PC-9 (cell line): ENCODE results near the gene RADIL. TPM values are rescaled to one million over a fixed set of nuclear protein-coding genes. Genes with fewer than 3 reads are reported as not detected.
"Not testable (repeated sequence)": the region's sequence is repeated elsewhere in the genome, so short reads cannot be mapped to it uniquely, and the experiment has no call there.

ENCODE experiments used
- BruUV-seq: library from RNA; stranded (reverse); fragments of 400-500 nt; replicated peaks from 2 replicates; lab custom pipeline; 2021; lab: Mats Ljungman, UMichigan
- CTCF ChIA-PET: fragments of 300-600 bp; sonication (Branson Sonifier 250); formaldehyde crosslinking; loops from one replicate; lab custom pipeline; 2022; ENCODE audit warnings: antibody characterized with exemption; lab: Charles Lee
- POLR2A ChIA-PET: fragments of 300-600 bp; sonication (Branson Sonifier 250); formaldehyde crosslinking; loops from one replicate; lab custom pipeline; 2022; ENCODE audit warnings: antibody characterized with exemption; ENCODE audit not compliant: unreplicated experiment; lab: Charles Lee
- DNase-seq, 2 experiments: peaks; one replicate each; pipeline versions ENCODE4 v3.0.0 to v3.0.0-alpha.2; 2015 to 2022; ENCODE audit warnings: mixed read lengths in 1 of 2
- H2AFZ ChIP-seq: fragments of 200-600 bp; sonication (generic); 2 replicates; pipeline ENCODE4 v1.8.1; 2017; ENCODE audit warnings: antibody characterized with exemption
- H3F3A ChIP-seq: fragments of 200-600 bp; sonication (generic); 2 replicates; pipeline ENCODE4 v1.8.1; 2017; ENCODE audit warnings: antibody characterized with exemption, mild to moderate bottlenecking, low read depth; ENCODE audit not compliant: insufficient read depth
- H3K27ac ChIP-seq: fragments of 200-600 bp; sonication (generic); 2 replicates; pipeline ENCODE4 v1.6.1; 2016; ENCODE audit warnings: mixed run types
- H3K27me3 ChIP-seq: fragments of 200-600 bp; sonication (generic); 2 replicates; pipeline ENCODE4 v1.6.1; 2016; ENCODE audit warnings: low read depth, mixed run types; ENCODE audit not compliant: insufficient read depth
- H3K36me3 ChIP-seq: fragments of 200-600 bp; sonication (generic); 2 replicates; pipeline ENCODE4 v1.6.1; 2016; ENCODE audit warnings: low read depth, mixed run types
- H3K4me1 ChIP-seq: fragments of 200-600 bp; sonication (generic); replicated peaks from 2 replicates; pipeline ENCODE4 v1.6.1; 2016; ENCODE audit warnings: mixed run types; ENCODE audit not compliant: insufficient read depth
- H3K4me2 ChIP-seq: fragments of 200-600 bp; sonication (generic); 2 replicates; pipeline ENCODE4 v1.6.1; 2017; ENCODE audit warnings: mixed run types
- H3K4me3 ChIP-seq: fragments of 200-600 bp; sonication (generic); 2 replicates; pipeline ENCODE4 v1.6.1; 2016; ENCODE audit warnings: mixed run types
- H3K79me2 ChIP-seq: fragments of 200-600 bp; sonication (generic); 2 replicates; pipeline ENCODE4 v1.6.1; 2017; ENCODE audit warnings: low read depth, mixed run types
- H3K9me2 ChIP-seq: fragments of 200-600 bp; sonication (generic); 2 replicates; pipeline ENCODE4 v1.8.1; 2017; ENCODE audit warnings: mild to moderate bottlenecking; ENCODE audit not compliant: insufficient read depth
- H3K9me3 ChIP-seq: fragments of 200-600 bp; sonication (generic); 2 replicates; pipeline ENCODE4 v1.8.1; 2016; ENCODE audit warnings: low read depth; ENCODE audit not compliant: insufficient read depth
- H4K20me1 ChIP-seq: fragments of 200-600 bp; sonication (generic); 2 replicates; pipeline ENCODE4 v1.8.1; 2017; ENCODE audit not compliant: insufficient read depth
- CTCF ChIP-seq: fragments of 200-600 bp; sonication (generic); conservative IDR thresholded peaks from 2 replicates; pipeline ENCODE4 v1.6.1; 2017; ENCODE audit warnings: mixed run types, antibody characterized with exemption, mild to moderate bottlenecking, moderate library complexity
- EZH2 ChIP-seq: fragments of 200-600 bp; sonication (generic); IDR thresholded peaks from 2 replicates; pipeline ENCODE4 v1.8.0; 2017; ENCODE audit warnings: antibody characterized with exemption, low read depth
- intact Hi-C: fragments of 100-400 bp; cut with micrococcal nuclease; formaldehyde crosslinking; loops from one replicate; pipeline ENCODE4 v1.10.0; 2022; ENCODE audit not compliant: unreplicated experiment
- total RNA-seq: library from RNA; stranded (reverse); gene quantifications from 2 replicates; pipeline ENCODE4 v1.2.3, GENCODE V29; 2021

RADIL gene
- total RNA-seq, 1 experiment from 2014 or later = 0.35 TPM

- H3K4me2 ChIP-seq = no peak overlapping the region
- H3K36me3 ChIP-seq = no peaks in the 10 kb centered on the region
- no peak overlapping the region for H3K27ac ChIP-seq
- no TSS peak for BruUV-seq
- no peak for DNase-seq
- no peak overlapping the region for H2AFZ ChIP-seq
- TF ChIP-seq EZH2 (no peak), CTCF (no peak)
- H3F3A ChIP-seq = peaks cover 12% of the 10 kb centered on the region; the same call in 1 of the 2 replicates
- no peaks in the 10 kb centered on the region for H4K20me1 ChIP-seq
- H3K79me2 ChIP-seq = no peaks in the 10 kb centered on the region
- H3K4me1 ChIP-seq = peaks cover 7% of the 10 kb centered on the region
- H3K4me3 ChIP-seq = no peak overlapping the region
- intact Hi-C loops = no loop called here
- CTCF ChIA-PET = no interaction called here
- H3K9me3 ChIP-seq = no peaks in the 10 kb centered on the region
- POLR2A ChIA-PET = interaction anchor here (0.5 kb wide), 1 partner anchor 875 kb away, joined by 4 read pairs; no protein-coding TSS in a partner anchor
- H3K27me3 ChIP-seq = peaks cover 37% of the 10 kb centered on the region
- H3K9me2 ChIP-seq = no peaks in the 10 kb centered on the region
Measured at GRCh38 chr7:4803397-4804241, 79.9 kb downstream of the RADIL start.

- H3K27ac ChIP-seq, H3K4me3 ChIP-seq, H2AFZ ChIP-seq, POLR2A ChIA-PET, CTCF ChIA-PET, H3K9me3 ChIP-seq, H4K20me1 ChIP-seq, intact Hi-C loops, BruUV-seq, H3K4me1 ChIP-seq, H3K9me2 ChIP-seq, DNase-seq, H3K79me2 ChIP-seq, H3K4me2 ChIP-seq, H3K36me3 ChIP-seq: not testable (repeated sequence)
- peaks cover 13% of the 10 kb centered on the region; the same call in 1 of the 2 replicates for H3F3A ChIP-seq
- peaks cover 29% of the 10 kb centered on the region for H3K27me3 ChIP-seq
Measured at GRCh38 chr7:4802577-4802976, 80.9 kb downstream of the RADIL start.

- no peaks in the 10 kb centered on the region for H3K36me3 ChIP-seq
- H3K79me2 ChIP-seq = no peaks in the 10 kb centered on the region
- H3K4me2 ChIP-seq = no peak overlapping the region
- no peak for TF ChIP-seq CTCF
- no peak for TF ChIP-seq EZH2
- ChIA-PET CTCF (no interaction called here), POLR2A (no interaction called here)
- H3K9me2 ChIP-seq = no peaks in the 10 kb centered on the region
- peaks cover 23% of the 10 kb centered on the region for H3K27me3 ChIP-seq
- peaks cover 13% of the 10 kb centered on the region; the same call in 1 of the 2 replicates for H3F3A ChIP-seq
- H3K4me1 ChIP-seq = peaks cover 7% of the 10 kb centered on the region
- H3K9me3 ChIP-seq = no peaks in the 10 kb centered on the region
- no peaks in the 10 kb centered on the region for H4K20me1 ChIP-seq
- no TSS peak for BruUV-seq
- no peak overlapping the region for H3K27ac ChIP-seq
- H3K4me3 ChIP-seq = no peak overlapping the region
- DNase-seq = no peak
- intact Hi-C loops = no loop called here
- no peak overlapping the region for H2AFZ ChIP-seq
Measured at GRCh38 chr7:4801839-4802231, 81.7 kb downstream of the RADIL start.
